MG63 (cell line): ENCODE measurements around the gene COMT. TPM values are rescaled to one million over a fixed set of nuclear protein-coding genes. Genes with fewer than 3 reads are reported as not detected.
"Not testable (repeated sequence)": the region's sequence is repeated elsewhere in the genome, so short reads cannot be mapped to it uniquely, and the experiment has no call there.

Source experiments
- DNase-seq: peaks from one replicate; pipeline ENCODE4 v3.0.0-alpha.2; 2020
- H3K27me3 ChIP-seq: fragments of 250-450 bp; sonication (Bioruptor Pico); 2 replicates; pipeline ENCODE4 v1.5.1; 2020; ENCODE audit warnings: mild to moderate bottlenecking, moderate library complexity
- H3K36me3 ChIP-seq: fragments of 250-450 bp; sonication (Bioruptor Pico); 2 replicates; pipeline ENCODE4 v1.5.1; 2020; ENCODE audit warnings: mild to moderate bottlenecking, moderate library complexity
- H3K4me3 ChIP-seq: fragments of 250-450 bp; sonication (Bioruptor Pico); 2 replicates; pipeline ENCODE4 v1.5.1; 2020; ENCODE audit warnings: mild to moderate bottlenecking, moderate library complexity
- H3K9me3 ChIP-seq: fragments of 250-450 bp; sonication (Bioruptor Pico); 2 replicates; pipeline ENCODE4 v1.5.1; 2020; ENCODE audit warnings: mild to moderate bottlenecking, moderate library complexity
- total RNA-seq: library from RNA; depleted of rRNA; stranded (reverse); fragments of >200 nt; shearing (Covaris generic); gene quantifications from 2 replicates; pipeline ENCODE4 v1.2.3, GENCODE V29; 2014; ENCODE audit warnings: low replicate concordance

COMT gene
- total RNA-seq, 1 experiment from 2014 or later: 263 TPM

DNA sequence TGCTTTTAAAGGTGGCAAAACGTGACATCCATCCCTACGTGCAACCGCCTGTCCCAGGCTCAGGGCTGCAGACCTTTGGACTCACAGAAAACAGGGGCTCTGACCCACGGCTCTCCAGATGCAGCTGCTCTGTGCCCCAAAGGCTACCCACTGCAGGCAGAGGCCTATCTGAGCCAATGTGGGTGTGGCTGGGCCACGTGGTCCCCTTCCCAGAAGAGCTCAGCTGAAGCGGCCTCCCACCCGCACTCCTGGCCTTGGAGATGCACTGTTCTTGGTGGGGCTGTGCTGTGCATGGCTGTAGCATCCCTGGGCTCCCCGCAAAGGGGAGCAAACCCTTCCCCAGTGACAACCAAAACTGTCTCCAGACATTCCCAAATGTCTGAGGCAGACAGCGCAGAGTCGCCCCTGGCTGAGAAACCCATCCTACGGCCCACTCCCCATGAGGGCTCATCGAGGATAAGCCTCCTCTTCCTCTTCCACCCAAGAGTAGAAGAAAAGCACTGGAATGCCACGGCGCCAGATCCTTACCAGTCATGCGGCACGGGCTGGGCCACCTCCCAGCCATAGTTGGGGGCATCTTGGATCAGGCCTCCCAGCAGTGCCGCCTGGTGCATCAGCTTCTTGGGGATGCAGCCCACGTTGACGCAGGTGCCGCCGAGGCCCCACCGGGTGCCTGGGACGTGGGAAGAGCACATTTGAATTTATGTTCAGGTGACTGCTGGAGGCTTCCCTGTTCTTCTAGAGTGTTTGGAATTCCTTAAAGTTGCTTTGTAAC is 23.1 kb upstream of the COMT start:
- no peaks in the 10 kb centered on the region for H3K9me3 ChIP-seq
- DNase-seq: no peak

DNA sequence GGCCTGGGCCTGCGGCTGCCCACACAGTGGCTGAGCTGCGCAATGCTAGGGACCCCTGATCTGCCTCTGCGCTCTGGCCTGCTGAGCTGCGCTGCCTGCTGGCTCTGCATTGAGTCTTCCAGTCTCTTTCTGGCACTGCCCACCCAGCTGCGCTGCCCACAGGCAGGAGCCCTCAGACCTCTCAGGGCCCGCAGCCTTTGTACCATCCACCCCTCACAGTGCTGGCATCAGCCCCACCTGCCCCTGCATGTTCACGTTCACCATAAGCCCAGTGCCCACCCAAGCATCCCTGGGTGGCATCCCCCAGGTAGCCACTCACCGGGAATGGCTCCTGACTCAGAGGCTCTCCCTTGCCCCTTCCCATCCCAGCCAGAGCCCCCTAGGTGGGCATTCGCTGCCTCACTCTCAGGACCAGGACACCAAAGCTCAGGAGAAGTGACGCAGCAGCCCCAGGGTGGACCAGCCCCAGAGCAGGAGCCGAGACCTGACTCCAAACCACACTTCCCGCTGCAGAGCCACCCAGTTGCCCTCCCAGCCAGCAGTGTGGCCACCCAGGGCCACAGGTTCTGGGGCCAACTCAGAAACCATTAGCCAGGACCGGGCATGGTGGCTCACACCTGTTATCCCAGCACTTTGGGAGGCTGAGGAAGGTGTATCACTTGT is 21.7 kb upstream of the COMT start:
- Histone ChIP-seq H3K36me3 (peaks cover under 1% of the 10 kb centered on the region; the same call in 1 of the 2 replicates), H3K9me3 (no peaks in the 10 kb centered on the region), H3K4me3 (no peak overlapping the region), H3K27me3 (no peaks in the 10 kb centered on the region)
- no peak for DNase-seq

More for the DNA sequence above, 23.1 kb upstream of the COMT start:
- Histone ChIP-seq H3K4me3 (no peak overlapping the region), H3K36me3 (peaks cover 12% of the 10 kb centered on the region), H3K27me3 (no peaks in the 10 kb centered on the region)

DNA sequence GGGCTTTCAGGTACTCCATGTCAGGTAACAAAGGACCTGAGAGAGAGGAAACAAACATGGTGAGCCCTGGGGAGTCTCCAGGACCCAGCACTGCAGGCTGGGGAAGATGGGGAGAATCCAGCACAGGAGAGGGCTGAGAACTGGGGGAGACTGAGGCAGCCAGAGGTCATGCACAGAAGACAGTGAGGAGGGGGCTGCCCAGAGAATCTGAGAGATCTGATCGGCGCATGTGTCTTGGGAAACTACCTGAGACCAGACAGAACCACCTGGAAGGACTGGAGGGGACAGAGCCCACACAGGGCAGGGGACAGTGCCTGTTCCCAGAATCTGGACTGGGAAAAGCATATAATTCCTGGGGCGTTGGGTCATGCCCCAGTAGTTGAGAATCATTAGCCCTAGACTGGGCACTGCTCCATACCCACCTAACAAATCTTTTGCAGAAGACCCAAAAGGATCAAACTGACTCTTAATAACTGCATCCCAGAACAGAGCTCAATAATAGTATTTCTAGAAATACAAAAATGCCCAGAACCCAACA is 20.0 kb upstream of the COMT start:
- Histone ChIP-seq H3K36me3 (no peaks in the 10 kb centered on the region), H3K27me3 (no peaks in the 10 kb centered on the region), H3K9me3 (no peaks in the 10 kb centered on the region), H3K4me3 (no peak overlapping the region)
- DNase-seq: no peak

DNA sequence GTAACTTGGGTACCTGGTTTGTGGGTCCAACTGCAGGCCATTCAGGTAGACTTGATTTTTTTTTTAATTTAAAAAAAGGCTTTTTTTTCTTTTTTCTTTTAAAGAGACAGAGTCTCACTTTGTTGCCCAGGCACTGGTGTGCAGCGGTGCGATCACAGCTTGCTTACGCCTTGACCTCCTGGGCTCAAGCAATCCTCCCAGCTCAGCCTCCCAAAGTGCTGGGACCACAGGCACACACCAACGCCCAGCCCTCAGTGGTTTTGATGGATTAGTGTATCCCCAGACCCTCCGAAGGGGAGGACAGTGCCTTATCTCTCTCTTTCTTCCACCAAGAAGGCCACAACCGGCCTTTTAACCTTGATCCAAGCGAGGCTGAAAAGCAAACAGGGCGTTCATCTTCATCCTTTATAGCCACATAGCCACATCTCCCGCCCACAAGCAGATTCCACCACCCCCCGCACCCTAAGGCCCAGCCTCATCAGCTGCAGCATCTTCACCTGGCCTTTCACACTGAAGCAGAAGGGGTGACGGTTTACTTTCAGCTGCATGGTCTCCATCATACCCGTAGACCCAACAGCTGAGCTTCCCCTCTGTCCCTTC is 17.6 kb upstream of the COMT start:
- H3K4me3 ChIP-seq: no peak overlapping the region
- no peak for DNase-seq
- H3K36me3 ChIP-seq: no peaks in the 10 kb centered on the region
- H3K27me3 ChIP-seq: no peaks in the 10 kb centered on the region
- H3K9me3 ChIP-seq: no peaks in the 10 kb centered on the region

DNA sequence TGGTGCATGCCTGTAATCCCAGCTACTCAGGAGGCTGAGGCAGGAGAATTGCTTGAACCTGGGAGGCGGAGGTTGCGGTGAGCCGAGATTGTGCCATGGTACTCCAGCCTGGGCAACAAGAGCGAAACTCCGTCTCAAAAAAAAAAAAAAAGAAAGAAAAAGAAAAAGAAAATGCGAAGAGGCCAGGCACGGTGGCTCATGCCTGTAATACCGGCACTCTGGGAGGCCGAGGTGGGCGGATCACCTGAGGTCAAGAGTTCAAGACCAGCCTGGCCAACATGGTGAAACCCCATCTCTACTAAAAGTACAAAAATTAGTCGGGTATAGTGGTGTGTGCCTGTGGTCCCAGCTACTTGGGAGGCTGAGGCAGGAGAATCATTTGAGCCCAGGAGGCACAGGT is 15.5 kb upstream of the COMT start:
- not testable (repeated sequence) for DNase-seq, H3K9me3 ChIP-seq, H3K4me3 ChIP-seq, H3K36me3 ChIP-seq, H3K27me3 ChIP-seq

DNA sequence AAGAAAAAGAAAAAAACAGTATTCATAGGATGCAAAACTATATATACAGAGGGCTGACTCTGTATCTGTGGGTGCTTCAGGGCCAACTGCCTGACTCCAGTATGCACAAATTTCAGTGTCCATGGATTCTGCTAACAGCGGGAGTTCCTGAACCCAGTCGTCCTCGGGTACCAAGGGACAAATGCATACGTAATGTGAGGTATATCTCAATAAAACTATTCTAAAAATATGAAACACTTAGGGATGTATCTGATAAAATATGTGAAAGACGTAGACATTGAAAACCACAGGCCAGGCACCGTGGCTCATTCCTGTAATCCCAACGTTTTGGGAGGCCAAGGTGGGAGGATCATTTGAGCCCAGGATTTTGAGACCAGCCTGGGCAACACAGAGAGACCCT is 13.9 kb upstream of the COMT start:
- no peaks in the 10 kb centered on the region for H3K9me3 ChIP-seq
- no peak for DNase-seq
- H3K36me3 ChIP-seq: no peaks in the 10 kb centered on the region
- no peak overlapping the region for H3K4me3 ChIP-seq
- no peaks in the 10 kb centered on the region for H3K27me3 ChIP-seq

DNA sequence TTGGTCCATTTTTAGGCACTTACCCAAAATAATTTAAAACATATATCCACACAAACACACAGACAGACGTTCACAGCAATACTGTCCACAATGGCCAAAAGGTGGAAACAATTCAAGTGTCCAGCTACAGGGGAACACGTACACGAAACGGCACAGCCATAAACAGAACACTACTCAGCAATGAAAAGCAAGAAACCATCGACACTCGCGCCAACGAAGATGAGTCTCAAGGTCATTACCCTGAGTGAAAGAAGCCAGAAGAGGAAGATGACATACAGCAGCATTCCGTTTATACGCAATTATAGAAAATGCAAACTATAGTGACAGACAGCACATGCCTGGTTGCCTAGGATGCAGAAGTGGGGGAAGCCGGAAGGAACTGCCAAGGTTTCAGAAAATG is 13.4 kb upstream of the COMT start:
- no peak for DNase-seq
- Histone ChIP-seq H3K4me3 (no peak overlapping the region), H3K27me3 (no peaks in the 10 kb centered on the region), H3K36me3 (no peaks in the 10 kb centered on the region), H3K9me3 (no peaks in the 10 kb centered on the region)

DNA sequence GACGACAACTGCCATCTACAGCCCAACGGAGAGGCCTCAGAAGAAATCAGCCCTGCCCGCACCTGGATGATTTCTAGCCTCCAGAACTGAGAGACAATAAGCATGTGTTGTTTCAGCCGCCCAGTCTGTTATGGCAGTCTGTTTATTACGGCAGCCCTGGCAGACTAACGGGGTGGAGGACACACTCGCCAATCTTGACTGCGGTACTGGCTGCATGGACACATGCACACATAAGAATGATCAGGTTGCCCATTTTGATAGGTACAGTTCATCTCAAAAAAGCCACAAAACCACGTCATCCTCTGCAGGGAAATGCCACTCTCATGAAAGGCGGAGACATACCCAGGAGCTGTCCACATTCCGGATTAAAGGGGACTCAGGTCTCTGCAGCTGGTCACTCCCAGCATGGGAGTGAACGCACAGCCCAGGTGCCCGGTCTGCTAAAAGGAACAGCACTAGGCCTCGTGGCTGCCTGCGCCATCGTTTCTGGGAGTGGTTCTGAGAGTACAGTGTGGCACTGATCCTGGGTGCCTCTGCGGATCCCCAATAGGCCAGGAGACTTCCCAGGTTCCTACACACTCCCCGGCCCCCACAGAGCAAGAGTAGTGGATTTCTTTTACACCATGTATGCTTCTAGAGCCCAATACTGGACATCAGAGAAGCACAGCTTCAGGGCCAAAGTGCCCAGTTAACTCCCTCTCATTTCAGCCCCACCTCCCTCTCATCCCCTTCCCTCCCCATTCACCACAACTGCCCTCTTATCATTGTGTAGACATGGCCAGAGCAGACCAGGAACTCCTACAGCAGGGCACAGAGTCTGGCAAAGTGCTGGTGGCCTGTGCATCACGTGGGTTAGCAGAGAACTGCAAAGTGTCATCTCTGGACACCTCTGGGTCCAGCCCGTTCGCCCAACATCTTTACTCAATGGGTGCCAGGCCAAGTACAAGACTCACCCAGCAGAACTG is 11.7 kb upstream of the COMT start:
- no peaks in the 10 kb centered on the region for H3K27me3 ChIP-seq
- no peak overlapping the region for H3K4me3 ChIP-seq
- H3K36me3 ChIP-seq: no peaks in the 10 kb centered on the region
- H3K9me3 ChIP-seq: no peaks in the 10 kb centered on the region
- no peak for DNase-seq

DNA sequence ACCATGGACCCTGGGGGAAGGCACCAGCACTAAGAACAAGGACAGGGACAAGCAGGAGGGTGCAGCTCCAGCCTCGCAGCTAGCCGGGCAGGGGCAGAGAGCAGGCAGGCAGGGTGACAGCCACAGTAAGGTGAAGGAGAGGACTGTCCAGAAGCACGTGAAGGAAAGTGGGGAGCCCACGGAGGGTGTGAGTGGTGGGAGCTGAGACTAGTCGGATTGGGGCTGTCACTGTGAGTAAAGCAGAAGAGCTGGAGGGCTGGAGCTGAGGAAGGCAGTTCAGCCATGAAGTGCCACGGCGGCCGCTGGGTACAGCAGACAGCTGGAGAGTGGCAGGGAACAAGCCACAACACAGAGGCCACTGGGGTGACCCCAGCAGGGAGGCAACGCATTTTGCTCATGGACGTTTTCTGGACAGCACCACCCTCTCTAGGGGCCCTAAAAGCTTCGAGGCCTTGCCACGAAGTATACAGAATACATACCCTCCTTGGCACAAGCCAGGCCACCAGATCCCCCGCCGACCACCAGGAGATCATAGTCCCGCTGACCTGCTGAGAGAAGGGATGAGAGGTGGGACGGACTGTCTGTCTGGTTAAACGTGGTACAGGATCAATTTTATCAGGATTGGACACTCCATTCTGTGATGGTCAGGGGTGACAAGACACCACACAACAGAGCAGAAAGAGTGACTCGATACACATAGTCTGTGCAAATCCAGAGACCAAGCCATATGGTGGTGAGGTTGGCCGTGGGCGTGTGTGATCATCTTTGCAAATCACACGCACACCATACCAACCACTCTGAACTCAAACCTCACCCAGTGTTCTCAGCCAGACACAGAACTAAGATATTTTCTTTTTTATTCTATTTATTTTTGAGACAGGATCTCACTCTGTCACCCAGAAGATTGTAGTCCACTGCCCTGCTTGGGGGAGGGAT is 10.8 kb upstream of the COMT start:
- no peak for DNase-seq
- no peak overlapping the region for H3K4me3 ChIP-seq
- H3K27me3 ChIP-seq: no peaks in the 10 kb centered on the region
- peaks cover 3% of the 10 kb centered on the region; the same call in 1 of the 2 replicates for H3K36me3 ChIP-seq
- peaks cover 2% of the 10 kb centered on the region; the same call in 1 of the 2 replicates for H3K9me3 ChIP-seq

DNA sequence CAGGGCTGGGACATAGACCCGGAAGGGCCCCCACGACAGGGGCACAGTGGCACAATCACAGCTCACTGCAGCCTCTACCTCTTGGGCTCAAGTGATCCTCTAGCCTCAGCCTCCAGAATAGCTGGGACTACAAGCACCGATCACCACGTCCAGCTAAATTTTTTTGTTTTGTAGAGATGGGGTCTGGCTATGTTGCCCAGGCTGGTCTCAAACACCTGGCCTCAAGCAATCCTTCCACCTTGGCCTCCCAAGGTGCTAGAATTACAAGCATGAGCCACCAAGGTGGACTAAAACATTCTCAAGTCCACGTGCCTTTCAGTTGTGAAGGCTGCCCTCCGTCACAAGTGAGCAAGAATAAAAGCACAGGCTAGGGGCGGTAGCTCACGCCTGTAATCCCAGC is 10.1 kb upstream of the COMT start:
- Histone ChIP-seq H3K27me3 (no peaks in the 10 kb centered on the region), H3K36me3 (peaks cover 3% of the 10 kb centered on the region; the same call in 1 of the 2 replicates), H3K4me3 (no peak overlapping the region), H3K9me3 (peaks cover 2% of the 10 kb centered on the region; the same call in 1 of the 2 replicates)
- no peak for DNase-seq

DNA sequence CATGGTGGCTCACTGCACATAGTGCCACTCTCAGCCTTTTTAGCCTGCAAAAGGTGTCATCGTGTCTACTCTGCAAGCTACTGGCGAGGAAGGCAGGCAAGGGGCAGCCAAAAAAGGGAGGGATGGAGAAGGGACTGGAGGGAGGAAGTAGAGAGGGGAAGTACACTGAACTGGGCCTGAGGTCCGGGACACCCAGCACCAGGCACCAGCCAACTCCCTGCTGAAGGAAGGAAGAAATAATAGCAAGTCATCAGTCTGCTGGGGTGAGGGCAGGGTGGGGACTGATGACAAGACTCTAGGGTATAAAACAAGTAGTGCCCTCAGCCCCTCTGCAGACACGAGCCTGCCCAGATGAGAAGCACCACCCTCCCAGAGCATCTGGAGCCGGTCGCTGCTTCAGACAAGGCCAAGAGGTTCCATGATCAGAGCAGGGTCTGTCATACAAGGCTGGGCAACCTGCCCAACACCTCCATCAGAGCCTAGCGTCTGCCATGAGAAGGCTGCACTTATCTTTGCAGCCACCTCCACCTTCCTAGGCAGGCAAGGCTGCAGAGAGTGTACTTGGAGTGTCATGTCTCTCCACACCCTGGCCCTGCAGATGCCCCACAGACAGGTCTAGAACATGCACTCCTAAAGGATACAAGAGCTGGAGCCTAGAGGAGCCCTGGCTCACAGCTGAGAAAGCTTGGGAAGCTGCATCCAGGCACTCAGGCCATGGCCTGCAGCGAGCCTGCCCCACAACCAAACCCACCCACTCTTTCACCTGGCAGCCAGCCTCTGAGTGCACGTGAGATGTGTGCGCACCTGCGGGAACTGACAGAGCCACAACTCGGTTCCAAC is 9.0 kb upstream of the COMT start:
- no peaks in the 10 kb centered on the region for H3K27me3 ChIP-seq
- H3K36me3 ChIP-seq: peaks cover 3% of the 10 kb centered on the region; the same call in 1 of the 2 replicates
- H3K9me3 ChIP-seq: peaks cover 2% of the 10 kb centered on the region; the same call in 1 of the 2 replicates
- DNase-seq: no peak
- H3K4me3 ChIP-seq: no peak overlapping the region

DNA sequence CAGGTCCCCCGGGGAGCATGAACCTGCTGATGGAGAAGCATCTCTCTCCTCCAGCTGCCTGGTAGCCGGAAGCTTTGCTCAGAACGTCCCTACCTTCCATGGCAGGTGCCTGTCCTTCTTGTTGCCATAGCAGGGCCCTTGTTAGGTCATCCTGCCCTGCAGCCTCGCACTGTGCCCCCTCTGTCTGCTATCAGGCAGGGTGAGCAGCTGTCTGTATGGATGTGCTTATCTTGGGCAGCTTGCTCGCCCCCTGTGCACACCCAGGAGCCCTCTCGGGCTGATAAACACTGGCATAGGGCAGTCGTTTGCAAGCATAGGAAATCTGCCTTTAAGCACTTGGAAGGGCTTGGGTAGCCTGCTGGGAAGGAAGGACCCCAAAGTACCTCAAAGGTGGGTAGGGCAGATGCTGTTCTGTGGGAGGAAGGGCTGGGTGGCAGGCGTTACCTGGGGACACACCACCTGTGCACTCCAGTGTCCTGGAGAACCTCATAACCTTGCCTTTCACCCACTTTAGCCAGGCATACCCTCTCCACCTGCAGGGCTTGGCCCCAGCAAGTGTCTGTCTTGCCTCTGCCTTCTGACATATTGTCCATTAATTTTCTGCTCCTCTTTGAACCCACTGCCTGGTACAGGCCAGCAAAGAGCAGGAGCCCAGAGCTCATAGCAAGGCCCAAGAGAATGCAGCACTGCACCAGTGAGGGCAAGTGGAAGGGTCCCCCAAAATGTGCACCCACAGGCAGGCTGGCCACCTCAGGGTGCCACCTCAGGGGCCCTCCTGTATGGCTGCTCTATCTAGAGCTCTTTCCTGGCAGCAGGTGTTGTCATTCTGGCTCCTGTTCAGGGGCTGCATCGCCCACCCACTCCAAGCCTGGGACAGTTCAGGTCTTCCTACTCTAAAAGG is 8.0 kb upstream of the COMT start:
- DNase-seq: no peak
- H3K27me3 ChIP-seq: no peaks in the 10 kb centered on the region
- H3K9me3 ChIP-seq: peaks cover 2% of the 10 kb centered on the region; the same call in 1 of the 2 replicates

DNA sequence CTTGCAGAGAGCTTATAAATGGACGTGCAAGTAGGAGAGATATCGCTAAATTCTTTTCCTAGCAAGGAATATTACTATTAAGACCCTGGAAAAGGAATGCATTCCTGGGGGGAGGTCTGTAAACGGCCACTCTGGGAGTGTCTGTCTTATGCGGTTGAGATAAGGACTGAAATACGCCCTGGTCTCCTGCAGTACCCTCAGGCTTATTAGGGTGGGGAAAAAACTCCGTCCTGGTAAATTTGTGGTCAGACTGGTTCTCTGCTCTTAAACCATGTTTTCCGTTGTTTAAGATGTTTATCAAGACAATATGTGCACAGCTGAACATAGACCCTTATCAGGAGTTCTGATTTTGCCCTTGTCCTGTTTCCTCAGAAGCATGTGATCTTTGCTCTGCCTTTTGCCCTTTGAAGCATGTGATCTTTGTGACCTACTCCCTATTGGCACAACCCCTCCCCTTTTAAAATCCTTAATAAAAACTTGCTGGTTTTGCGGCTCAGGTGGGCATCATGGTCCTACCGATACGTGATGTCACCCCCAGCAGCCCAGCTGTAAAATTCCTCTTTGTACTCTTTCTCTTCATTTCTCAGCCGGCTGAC is 6.4 kb upstream of the COMT start:
- not testable (repeated sequence) for DNase-seq, H3K36me3 ChIP-seq, H3K4me3 ChIP-seq, H3K9me3 ChIP-seq, H3K27me3 ChIP-seq

More for the DNA sequence above, 8.0 kb upstream of the COMT start:
- Histone ChIP-seq H3K4me3 (no peak overlapping the region), H3K36me3 (peaks cover 3% of the 10 kb centered on the region; the same call in 1 of the 2 replicates)
